ENCODE data around the gene CCDC33. TPM values are rescaled to one million over a fixed set of nuclear protein-coding genes. Genes with fewer than 3 reads are reported as not detected.

CCDC33 gene
- polyA plus RNA-seq, 1 of the 3 experiments (the other 2 are of a cell fraction), result 4.0 TPM

Other genes starting within 250 kb of the CCDC33 start
- gene STOML1, start 244.0 kb upstream of the CCDC33 start, polyA plus RNA-seq (2012; rRNA removed), result 19.1 and 20.4 TPM in 2 replicates
- 14.0 and 18.4 TPM in 2 replicates for gene PML, start 241.6 kb upstream of the CCDC33 start, polyA plus RNA-seq (2012; rRNA removed)
- gene GOLGA6A, start 153.8 kb upstream of the CCDC33 start, polyA plus RNA-seq (2012; rRNA removed), result not detected in 2 replicates
- 0.56 and 0.58 TPM in 2 replicates for gene ISLR2, start 105.7 kb upstream of the CCDC33 start, polyA plus RNA-seq (2012; rRNA removed)
- 3.4 and 7.3 TPM in 2 replicates for gene ISLR, start 62.6 kb upstream of the CCDC33 start, polyA plus RNA-seq (2012; rRNA removed)
- 27.9 and 31.0 TPM in 2 replicates for gene STRA6, start 33.5 kb upstream of the CCDC33 start, polyA plus RNA-seq (2012; rRNA removed)
- gene CYP11A1, start 131.3 kb downstream of the CCDC33 start, polyA plus RNA-seq (2012; rRNA removed), result 0.08 TPM in 1 of 2 replicates, not detected in the other
- 0.80 and 1.3 TPM in 2 replicates for gene SEMA7A, start 197.6 kb downstream of the CCDC33 start, polyA plus RNA-seq (2012; rRNA removed)
- 81.1 and 89.7 TPM in 2 replicates for gene UBL7, start 224.8 kb downstream of the CCDC33 start, polyA plus RNA-seq (2012; rRNA removed)